Stimulated activated CD4-positive, alpha-beta T cell treated with anti-CD3 and anti-CD28 coated beads, Interleukin-12 subunit alpha, Interleukin-12 subunit beta, amount 100 ng/mL, for 4 hours (primary cell): ENCODE measurements around the gene MYO10.

ENCODE experiments used
- DNase-seq: peaks from one replicate; pipeline ENCODE4 v3.0.0-alpha.2; 2020

The MYO10 gene

DNA sequence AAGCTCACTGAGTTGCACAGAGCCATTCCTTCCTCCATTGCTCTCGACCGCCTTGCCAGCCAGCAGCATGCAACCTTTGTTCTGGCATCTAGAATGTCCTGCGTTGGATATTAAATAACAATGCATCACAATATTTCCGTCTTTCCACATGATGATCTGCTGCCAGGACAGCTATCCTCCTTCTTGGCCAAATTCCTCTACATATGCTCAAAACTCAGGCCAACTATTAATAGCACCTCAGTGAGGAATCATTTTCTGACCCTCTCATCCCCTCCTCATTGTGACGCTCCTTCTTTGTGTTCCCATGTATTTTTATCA lies 128.6 kb downstream of the MYO10 start:
- DNase-seq, result no peak

DNA sequence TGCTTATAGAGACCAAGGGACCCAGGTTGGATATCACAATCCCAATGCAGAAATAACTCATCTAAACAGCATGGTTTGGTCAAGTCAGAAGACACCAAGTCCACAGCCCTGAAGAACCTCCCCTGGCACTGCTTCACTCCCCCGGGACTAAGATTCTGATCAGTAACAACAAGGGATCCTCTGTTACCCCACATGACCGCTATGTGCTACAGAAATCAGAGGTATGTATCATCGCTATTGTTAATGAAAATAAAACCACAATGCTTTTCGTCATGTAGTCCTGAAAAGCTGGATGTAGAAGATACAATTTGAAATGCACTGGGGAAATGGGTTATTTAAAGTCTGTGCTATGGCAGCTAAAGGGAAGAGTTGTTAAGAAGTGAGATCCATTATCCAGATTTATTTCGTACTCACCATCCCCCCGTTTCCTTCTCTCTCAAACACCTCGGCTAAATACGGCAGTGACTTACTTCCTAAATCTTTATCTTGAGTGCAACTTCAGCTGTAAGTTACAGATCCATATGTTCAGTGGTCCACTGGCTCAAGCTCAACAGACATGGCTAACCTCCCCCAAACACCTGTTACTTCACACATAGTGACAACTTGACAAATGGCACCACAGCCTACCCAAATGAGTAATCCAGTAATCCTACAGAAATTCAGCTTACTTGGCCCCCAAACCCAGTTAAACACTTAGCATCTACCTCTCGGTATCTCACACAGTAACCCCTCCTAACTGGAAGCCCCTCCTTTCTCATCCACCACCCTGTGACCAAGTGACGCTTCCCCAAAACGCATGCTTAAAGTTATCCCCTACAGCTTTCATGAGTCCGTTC lies 129.2 kb downstream of the MYO10 start:
- DNase-seq, result no peak

DNA sequence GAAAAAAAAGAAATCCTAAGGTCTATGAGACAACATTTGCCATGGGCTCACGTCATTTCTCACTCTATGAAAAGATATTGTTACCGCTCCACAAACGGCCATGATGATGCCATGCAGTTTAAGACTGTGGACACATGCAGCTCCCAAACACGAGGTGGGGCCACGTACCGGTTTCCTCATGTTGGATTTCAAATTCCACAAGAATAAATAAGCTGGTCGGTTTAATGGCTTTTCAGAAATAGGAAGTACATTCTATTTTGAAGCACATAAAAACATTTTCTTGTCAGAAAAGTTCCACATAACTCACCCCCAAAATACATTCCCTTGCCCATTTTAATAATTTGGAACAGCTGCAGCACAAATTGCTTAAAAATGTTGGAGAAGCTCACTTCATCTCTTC lies 130.6 kb downstream of the MYO10 start:
- no peak for DNase-seq

DNA sequence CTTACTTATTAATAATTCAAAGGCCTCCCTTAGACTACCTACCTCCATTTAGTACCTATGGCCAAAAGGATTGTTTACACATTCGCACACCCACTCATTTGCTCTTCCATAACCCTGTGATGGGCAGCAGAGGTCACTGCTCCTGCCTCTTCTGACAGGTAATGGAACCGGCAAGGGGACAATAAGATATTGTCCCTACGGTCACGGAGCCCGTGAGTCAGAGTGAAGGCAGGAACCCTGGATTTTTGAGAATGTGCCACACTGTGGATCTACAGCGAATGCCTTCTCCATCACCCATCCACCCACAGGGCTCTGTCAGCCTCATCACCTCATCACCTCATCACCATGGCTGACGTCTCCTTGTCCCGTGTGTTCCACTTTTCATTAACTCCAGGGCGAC lies 132.3 kb downstream of the MYO10 start:
- DNase-seq, result no peak

DNA sequence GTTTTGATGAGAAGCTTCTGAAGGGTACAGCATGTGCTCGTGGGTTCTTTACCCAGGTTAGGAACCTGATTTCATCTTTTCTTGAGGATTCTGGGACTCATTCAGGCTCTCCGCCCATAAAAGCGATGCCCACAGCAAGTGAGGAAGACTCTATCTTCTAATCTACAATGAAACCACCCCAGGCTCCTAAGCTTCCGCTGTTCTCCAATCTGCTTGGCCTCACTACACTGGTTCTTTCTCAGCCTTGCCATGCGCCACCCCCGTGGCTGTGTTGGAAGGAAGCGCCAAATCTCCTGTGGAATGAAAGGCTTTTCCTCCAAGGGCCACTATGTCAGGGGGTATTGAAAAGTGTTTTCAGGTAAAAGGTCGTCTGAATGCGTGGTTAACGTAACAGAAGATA lies 135.6 kb downstream of the MYO10 start:
- DNase-seq, result no peak

DNA sequence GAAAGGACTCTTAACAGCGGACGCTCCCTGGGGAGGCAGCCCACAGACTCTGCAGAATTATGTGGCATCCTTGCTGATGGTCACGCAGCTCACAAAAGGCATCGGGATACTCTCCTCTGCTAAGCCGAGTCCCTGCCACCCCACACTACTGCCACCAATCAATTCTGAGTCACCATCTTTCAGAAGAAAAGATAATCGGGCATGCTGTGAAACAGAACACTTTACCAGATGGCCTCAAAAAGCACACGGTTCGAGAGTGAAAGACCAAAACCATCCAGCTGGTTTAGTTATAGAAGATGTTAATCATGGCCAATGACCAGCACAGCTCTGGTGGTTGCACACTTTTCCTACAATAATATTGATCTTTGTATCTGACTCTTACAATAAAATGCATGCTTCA lies 136.3 kb downstream of the MYO10 start:
- no peak for DNase-seq

DNA sequence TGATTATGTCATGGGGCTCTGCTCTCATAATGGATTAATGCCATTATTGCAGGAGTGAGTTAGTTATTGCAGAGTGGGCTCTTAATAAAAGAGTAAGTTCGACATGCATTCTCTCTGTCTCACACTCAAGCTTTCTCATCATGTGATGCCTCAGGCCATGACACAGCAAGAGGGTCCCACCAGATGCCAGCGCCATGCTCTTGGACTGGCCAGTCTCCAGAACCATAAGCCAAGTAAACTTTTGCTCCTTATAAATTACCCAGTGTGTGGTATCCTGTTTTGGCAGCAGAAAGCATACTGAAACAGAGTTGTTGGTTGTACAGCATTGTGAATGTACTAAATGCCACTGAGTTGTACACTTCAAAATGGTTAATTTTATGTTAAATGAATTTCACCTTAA lies 138.1 kb downstream of the MYO10 start:
- DNase-seq, result no peak

DNA sequence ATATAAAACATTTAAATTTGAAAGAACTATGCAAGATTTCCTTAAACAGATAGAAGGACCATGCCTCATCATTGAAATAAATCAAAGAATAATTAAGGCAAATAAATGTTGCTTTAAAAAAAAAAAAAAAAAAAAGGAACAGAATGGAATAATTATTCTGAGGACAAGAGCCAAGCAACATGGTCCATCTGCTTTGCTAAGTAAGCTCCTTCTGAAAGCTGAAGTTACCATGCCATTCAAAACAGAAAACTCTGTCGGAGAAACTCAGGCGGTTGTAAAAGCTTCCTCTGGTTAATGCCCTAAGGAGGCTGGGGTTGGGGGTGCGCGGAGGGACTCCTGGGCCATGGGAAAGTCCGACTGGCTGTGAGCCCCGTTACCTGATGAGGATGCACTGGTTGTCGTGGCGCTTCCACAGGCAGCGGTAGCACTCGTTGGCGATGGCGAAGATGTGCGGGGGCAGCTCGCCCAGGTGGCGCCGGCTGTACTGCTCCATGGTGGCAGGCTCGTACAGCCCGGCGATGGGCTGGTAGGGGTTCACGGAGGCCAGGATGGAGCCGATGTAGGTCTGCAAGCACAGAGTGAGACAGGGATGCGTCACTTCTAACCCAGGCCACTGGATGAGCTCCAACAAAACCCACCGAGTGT lies 141.7 kb downstream of the MYO10 start:
- DNase-seq, result no peak

DNA sequence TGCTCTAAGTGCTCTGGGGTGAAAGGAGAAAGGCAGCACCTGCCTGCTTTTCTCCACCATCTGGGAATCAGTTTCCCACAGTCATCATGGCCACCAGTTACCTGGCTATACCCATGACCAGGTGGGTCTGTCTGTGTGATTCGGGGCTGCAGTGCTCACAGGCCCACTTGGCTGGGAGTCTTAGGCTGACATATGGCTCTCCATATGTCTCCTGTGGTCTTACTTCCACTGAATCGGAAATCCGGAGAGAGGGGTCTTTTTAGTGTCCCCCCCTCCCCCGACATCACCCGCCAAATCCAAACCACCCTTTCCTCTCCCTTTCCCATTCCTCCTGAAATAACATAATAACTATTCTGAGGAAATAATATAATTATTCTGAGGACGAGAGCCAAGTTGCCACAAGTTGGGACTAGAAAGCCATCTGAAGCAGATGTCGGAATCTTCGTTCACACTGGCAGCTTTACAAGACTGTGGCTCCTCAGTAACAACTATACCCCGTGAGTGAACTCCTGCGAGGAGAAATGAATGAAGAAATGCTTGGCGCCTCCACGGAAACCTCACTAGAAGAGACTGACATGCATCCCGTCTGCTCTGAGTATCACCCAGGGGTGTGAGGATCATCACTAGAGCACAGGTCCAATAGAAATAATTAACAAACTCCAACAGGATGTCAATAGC lies 143.4 kb downstream of the MYO10 start:
- no peak for DNase-seq

DNA sequence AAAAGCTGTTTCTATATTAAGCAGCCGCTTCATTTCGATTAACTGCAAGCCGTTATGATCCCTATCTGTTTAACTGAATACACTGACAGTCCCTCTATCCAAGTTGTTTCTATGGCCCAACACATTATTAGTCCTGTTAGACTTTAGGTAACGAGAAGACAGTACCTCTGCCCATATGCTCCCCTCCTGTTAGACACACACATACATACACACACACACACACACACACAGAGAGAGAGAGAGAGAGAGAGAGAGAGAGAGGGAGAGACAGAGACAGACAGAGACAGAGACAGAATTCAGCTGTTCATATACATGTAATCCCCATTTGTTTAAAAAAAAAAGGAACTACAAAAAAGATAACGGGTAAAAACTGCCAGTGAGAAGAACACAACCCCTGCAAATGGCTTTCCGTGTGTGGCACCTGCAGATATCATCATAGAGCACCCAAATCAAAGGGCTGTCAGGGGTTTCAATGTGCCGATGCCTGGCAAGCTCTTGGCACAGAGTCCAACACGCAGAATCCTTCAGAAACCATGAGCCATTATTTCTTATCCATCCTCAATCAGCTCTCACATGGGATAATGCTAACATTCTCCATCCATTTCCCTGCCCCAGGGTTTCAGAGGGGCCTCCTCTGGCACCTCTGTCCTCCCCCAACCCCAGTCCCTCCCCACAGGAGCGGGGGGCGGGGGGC lies 144.0 kb downstream of the MYO10 start:
- no peak for DNase-seq

DNA sequence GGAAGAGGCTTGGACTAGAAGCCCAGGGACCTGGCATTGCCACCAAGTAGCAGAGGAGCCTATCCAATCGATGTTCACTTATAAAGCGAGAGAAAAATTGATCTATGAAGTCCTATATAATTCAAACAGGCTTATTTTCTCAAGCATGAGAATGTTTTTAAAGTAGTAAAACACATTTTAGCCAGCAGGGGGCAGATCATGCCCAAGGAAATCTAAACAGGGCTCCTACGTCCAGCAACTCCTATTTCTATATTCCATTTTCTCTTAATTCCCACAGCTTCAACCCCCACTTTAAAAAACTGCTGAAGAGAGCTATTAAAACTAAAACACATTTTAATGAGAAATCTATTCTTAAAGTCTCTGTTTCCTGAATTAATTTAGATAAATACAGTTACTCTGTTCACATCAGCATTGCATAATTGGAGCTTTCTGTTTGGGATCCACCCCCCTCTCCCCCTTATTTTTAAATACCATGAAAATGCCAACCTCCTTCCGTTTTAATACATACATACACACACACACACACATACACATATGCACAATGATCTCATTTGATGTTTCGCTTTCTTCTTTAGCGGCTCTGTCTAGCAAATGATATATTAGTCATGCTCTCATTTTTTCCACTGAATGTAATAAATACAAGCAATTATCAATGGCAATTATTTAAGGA lies 144.9 kb downstream of the MYO10 start:
- DNase-seq, result no peak

DNA sequence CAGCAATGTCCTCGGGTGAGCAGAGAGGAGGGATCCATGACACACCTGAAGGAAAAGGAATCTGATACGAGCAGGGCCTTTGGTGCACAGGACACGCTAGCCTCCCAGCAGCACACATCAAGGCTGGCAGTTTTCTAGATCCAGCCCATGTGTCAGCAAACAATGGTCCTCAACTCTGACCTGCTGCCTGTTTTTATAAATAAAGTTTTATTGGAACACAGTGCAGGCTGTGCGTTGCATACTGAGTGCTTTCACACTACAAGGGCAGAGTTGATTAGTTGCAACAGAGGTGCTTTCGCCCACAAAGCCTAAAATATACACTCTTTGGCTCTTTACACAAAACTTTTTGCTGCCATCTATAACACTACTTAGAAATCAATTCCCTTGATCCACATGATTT lies 147.1 kb downstream of the MYO10 start:
- no peak for DNase-seq

DNA sequence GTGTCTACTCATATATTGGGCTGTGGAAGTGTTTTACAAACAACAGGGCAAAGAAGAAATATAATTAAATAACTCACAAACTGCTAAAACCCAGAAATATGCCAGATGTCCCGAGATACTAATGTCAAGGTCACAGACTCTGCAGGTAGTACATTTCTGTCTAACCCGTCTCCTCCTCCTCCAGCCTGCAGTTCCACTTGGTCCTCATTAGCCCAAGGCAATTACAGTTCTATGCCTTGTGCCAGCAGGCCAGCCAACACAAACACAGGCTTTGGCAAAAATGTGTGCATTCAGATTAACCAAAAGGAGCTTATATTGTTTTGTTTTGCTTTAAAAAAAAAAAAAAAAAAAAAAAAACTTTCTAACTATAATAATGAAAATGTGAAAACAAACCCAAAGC lies 148.8 kb downstream of the MYO10 start:
- no peak for DNase-seq

DNA sequence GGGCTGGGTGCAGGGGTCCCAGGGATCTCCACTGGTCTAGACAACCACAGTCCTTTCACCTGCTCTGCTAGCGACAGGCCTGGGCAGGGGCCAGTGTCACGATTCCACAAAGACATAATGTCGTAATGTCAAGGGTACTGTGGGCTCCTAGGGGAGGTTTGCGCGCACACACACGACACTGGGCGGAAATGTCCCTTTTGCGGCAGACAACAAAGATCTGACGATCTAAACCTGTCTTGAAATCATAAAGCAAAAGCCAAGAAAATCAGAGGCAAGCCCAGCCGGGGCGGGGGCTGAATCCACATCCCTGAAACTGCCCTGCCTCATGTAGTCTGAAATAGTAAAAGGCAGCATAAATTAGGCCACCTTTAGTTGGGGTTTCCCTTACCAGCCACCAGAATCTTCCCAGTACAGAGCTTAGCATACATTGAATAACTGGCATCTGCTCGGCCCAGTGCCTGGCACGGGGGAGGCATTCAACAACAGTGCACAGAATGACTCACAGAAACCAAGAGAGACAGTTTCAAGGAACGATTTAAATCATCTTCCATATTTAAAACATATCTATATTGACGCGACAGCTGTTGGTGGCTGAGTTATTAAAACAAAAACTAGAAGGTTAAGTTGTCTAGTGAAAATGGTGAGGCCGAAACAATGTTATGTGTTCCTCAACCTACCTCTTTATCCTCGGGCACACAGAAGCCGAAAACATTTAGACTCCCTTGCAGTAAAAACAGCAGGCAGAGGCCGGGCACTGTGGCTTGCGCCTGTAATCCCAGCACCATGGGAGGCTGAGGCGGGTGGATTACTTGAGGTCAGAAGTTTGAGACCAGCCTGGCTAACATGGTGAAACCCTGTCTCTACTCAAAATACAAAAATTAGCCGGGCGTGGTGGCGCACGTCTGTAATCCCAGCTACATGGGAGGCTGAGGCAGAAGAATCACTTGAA lies 151.0 kb downstream of the MYO10 start:
- DNase-seq, result peak; percentile 32

DNA sequence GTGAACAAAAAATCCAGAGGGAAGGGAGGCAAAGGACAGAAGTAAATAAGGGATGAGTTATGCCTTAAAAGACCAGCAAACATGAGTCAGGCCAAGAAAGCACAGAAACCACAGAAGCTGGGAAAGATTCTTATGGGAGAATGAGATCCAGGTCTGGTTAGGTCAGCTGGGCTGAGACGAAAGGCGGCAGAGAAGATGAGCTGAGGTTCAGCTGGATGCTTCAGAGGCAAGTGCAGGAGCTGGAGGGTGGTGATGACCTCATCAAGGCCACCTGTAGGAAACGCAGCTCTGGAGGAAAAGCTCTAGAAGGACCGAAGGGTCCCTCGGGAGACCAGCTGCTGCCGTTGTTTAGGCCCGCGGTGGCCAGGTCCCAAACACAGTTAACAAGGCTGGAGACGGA lies 152.0 kb downstream of the MYO10 start:
- no peak for DNase-seq

DNA sequence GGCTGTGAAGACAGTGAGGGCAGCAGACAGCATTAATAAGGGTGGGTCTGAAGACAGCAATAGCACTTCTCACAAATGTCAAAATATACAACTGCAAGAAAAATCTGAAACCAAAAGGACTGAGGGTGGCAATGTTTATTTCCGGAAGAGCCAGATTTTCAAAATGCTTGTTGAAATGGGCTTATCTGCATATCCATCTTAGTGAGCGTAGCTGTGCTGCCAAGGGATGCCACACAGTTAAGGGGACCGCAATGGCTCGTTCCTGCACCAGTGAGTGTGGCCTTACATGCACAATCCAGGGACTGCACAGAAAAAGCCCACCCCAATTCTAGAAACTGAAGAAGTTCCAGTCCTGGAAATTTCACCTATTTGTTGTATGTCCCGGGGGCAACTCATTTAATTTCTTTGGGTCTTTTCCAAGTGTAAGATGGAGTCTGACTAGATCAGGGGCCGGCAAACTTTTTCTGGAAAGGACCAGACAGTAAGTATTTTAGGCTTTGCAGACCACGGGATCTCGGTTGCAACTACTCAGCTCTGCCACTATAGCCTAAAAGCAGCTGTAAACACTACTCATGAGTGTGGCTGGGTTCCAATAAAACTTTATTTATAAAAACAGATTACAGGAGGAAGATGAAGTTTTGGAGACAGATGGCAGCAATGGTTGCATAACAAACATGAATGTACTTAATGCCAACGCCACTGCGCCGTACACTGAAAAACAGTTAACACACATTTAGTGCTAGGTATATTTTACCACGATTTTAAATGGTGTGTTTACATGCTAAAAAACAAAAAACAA lies 154.1 kb downstream of the MYO10 start:
- DNase-seq, result no peak

DNA sequence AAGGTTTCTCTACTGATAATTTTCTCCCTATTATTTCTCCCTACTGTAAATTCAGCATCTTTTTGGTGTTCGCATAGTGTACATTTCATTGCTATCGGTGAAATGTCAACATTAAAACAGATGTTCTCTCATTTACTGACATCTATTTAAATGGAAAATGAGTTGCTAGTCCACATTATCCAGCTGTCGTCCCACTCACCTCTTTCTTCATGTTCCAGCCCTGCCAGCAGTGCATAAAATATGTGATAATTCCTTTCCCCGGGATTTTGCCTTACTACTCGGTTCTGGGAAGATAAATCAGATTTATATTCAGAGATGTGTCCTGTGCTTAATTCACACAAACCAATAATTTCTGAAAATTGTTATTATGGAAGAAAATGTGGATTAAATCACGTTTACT lies 155.8 kb downstream of the MYO10 start:
- no peak for DNase-seq

DNA sequence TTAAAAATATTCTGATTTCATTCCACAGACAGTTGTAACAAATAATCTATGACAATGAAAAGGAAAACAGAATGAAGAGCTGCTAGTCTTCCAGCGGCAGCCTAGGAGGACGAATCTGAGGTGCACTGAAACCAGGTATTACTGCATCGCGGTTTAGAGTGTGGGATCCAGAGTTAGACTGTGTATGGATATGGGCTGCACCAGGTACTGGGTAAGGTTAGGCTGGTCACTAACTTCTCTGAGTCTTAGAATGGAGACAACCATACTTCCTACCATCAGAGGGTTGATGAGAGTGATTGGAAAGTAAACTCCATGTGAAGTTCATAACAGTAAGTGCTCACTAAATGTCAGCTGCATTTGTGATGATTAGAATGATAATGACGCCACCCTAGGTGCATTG lies 158.7 kb downstream of the MYO10 start:
- no peak for DNase-seq

DNA sequence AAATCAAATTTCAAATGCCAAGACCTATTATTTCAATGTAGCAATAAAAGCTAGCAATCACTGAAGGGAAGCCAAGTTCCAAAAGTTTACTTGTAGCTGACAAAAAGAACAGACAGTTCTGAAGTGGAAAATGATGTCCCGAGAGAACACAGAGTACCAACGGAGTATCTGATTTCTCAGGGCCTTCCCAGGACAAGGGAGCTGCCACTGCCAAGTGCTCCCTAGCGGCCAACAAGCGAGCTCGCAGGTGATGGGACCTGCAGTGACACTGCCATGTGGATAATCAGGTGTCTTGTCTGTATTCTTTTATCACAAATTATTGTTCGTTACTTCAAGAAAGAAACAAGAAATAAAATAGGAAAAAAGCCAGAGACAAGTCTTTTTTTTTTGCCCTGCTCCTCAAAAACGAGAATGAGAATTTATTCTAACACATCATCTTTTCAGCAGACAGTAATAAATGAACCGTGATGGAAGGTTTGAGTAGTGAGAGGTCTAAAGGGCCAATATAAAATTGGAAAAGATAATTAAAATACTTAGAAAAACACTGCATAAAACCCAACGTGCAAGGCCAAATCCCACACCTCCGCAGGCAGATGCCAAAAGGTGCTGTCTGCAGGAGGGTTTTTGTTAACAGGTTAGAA lies 159.4 kb downstream of the MYO10 start:
- no peak for DNase-seq

DNA sequence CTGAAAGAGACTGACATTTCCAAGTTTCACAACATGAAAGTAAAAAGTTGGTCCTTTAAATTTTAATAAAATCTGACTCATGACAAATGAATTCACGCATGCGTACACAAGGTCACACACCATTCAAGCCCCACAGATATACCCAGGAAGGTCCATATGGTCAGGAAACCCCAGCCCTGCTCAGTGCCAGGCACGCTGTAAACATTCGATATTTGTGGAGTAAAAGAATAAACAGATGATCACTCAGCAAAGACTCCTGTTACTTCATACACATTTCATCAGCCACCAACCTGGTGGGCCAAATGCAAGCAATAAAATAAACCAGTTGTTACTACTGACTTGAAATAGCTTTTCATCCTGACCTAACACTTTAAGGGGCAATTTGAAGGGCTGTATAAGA lies 161.3 kb downstream of the MYO10 start:
- no peak for DNase-seq

DNA sequence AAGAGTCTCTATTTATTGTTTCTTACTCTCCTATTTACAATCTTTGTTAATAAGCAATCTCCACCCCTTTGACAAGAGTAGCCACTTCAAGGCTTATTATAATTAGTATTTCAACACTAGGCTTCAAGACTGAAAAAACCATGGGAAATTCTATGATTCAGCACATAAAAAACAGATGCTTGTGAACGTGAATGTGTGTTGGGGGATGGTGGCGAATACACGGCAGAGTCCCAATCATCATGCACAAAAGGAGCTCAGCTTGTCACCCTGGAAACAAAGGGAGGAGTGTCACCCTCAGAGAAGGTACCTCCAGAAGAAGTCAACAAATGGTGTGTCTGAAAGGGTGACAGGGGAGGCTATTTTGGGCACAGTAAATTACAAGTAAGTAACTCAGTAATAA lies 162.1 kb downstream of the MYO10 start:
- DNase-seq, result no peak
